ENCODE measurements around the gene PIGW.

Gene PIGW, protein sequence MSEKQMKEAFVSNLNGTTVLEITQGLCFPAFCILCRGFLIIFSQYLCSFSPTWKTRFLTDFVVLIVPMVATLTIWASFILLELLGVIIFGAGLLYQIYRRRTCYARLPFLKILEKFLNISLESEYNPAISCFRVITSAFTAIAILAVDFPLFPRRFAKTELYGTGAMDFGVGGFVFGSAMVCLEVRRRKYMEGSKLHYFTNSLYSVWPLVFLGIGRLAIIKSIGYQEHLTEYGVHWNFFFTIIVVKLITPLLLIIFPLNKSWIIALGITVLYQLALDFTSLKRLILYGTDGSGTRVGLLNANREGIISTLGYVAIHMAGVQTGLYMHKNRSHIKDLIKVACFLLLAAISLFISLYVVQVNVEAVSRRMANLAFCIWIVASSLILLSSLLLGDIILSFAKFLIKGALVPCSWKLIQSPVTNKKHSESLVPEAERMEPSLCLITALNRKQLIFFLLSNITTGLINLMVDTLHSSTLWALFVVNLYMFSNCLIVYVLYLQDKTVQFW

DNA sequence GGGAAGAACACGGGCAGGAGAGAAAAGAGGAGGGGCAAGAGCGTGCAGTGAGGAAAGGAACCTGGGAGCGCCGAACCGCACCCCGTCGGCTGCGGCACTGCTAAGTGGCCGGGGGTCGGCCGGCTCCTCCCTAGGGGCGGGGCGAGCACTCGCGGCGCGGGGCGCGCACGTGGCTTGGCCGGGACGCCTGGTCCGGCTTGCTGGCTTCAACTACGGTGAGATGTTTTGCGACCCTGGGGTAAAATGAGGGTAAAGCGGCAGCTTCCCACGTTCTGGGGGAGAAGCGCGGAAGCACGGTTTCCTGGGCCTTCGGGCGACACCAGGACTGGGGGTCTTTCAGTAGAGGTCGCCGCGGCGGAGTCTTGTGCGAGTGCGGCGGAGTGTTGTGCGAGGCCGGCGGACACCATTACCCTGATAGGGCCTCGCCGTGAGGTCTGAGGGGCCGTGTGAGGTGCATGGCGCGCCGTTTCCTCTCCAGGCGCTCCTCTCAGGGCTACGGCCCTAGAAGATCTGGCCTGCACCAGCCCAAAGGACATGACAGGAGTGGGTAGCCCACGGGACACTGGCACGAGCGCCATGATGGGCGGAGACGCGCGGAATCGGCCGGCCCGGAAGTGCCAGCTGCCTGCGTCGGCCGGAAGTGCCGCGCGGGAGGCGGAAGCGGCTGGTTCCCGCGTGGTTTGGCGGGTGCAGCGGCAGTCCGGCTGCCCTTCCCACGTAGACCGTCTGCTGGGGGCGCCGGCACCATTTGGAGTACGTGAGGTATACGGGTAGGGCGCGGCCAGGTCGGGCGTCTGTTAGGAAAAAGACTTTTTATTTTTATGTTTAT lies at the start of gene PIGW, which contains the start of gene MYO19:
PIGW (plus strand) TSS at position 148 of the 829 bp plus-strand sequence. CDS start 2,115 bp downstream, outside the sequence.
MYO19 (minus strand) TSS at position 29 of the 829 bp plus-strand sequence. CDS start 2,330 bp downstream, outside the sequence.
- FAIRE-seq: no peak
- peak; percentile 91 for DNase-seq (ENCODE audit: insufficient read length, low spot score)

DNA sequence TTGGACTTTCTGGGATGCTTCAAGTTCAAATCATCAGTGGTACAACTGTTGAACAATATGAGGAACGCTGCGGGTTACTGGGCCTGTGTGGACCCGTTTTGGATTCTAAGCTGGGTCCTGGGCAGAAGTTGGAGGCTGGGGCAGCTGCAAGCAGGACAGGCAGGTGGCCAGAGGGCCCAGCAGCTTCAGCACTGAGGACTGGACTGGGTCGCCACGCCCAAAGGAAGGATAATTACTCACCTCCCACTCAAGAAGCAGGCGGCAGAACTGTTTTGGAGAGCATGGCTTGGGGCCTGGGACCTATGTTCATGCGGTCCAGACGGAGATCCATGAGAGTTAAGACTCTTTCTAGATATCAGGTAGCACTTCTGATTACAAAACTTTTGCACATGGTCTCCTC lies 49.8 kb upstream of the PIGW start:
- FAIRE-seq: no peak
- DNase-seq (ENCODE audit: insufficient read length, low spot score): no peak

DNA sequence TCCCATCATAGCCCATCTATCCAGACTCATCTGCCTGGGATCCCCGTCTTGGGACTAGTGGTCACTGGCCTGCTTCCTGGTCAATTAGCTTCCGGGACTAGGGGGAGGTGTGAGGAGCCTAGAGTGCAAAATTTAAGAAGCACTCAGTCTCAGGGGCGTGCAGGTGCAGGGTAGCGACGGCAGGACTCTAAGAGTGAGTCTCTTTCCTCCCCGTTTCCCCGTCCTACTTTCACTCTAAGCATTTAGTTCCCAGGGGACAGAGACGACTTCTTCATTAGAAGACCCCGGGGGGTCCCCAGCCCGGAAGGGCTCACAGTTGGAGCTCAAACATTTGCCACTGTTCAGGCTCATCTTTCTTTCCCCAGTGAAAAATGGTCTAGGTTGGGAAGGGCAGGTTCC lies 49.0 kb upstream of the PIGW start:
- no peak for DNase-seq (ENCODE audit: insufficient read length, low spot score)
- no peak for FAIRE-seq

DNA sequence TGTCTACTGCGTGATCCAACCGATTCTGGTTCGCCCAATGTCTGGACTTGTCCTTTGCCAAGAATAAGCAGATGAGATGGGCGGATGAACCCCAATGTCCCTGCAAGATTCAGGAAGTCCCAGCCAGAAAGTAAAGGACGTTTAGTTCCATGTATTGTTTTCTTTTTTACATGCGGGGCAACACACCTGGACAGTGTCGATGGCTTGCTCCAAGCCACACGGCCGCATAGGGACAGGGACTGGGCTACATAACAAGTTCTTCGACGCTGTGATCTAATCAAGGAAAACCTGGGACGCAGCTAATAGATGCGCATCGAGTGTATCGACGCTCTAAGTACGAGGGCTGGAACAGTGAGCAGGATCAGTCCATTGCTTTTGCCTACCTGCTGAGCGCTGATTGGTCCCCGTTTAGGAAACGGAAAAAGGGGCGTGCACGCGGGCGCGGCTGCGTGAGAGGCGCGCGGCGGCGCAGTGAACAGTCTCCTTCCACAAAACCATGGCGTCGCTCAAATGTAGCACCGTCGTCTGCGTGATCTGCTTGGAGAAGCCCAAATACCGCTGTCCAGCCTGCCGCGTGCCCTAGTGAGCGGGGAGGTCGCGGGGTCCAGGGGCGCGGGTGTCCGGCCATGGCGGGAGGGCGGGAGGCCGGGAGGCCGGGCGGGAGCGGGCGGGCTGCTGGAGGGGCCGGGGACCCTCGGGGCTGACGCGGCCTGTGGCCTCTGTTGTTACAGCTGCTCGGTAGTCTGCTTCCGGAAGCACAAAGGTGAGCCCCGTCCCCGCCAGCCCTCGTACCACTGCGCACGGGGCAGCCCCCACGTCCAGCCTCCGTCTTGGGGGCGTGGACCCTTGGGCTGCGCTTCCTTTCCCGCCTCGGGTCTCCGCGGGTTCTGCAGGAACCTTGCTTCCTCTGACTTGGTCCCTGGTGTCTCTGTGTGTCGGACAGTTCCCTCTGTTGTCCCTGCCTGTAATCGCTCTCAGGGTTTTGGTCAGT lies 48.3 kb upstream of the PIGW start, which contains the start of gene ZNHIT3:
ZNHIT3 (plus strand) TSS at position 478 of the 991 bp plus-strand sequence; CDS start at position 497, 19 bp downstream.
- DNase-seq (ENCODE audit: insufficient read length, low spot score): peak; percentile 98
- no peak for FAIRE-seq

DNA sequence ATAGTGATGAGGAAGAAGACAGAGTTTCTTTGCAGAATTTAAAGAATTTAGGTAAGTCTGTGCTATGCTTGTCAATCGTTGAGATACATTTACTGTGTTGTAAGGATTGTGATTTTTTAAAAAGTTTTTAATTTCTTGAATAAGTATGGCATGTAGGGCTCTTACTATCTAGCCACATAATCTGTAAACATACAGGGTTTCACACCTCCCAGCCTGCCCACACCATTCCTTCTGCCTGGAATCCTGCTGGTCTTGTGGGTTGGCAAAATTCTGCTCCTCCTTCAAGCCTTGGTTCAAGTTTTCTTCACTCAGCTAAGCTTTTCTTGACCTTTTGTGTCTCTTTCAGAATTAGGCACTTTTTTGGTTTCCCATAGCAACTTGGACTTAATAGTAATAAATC lies 40.8 kb upstream of the PIGW start:
- no peak for DNase-seq (ENCODE audit: insufficient read length, low spot score)
- no peak for FAIRE-seq

DNA sequence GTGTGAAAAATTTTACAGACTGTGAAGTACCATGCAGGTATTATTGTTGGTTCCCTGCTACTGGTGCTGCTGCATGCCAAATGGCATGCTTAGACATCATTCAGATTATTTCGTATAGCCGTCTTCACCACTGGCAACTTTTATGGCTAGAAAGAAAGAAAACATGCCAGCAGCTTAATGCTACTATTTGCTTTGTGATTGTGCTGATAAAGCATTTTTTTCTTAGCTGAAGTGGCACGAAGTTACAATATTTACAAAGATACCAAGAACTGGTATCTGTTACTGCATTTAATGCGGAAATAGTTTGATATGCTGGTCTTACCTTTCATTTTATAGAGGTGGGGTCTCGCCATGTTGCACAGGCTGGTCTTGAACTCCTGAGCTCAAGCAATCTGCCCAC lies 40.1 kb upstream of the PIGW start:
- no peak for DNase-seq (ENCODE audit: insufficient read length, low spot score)

DNA sequence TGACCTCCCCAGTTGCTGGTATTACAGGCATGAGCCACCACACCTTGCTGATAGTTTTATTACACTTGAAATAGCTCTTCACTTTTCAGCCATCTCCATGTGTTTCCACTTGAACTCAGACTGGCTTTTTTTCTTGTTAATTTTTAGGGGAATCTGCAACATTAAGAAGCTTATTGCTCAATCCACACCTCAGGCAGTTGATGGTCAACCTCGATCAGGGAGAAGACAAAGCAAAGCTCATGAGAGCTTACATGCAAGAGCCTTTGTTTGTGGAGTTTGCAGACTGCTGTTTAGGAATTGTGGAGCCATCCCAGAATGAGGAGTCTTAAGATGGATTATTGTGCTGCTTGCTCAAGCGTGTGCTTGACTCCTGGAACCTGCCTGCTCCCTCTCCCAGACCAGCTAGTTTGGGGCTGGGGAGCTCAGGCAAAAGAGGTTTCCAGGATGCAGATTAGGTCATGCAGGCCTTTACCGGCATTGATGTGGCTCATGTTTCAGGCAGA lies 39.7 kb upstream of the PIGW start:
- DNase-seq (ENCODE audit: insufficient read length, low spot score) (no peak), FAIRE-seq (no peak)

More for the DNA sequence above, 40.1 kb upstream of the PIGW start:
- FAIRE-seq: no peak

DNA sequence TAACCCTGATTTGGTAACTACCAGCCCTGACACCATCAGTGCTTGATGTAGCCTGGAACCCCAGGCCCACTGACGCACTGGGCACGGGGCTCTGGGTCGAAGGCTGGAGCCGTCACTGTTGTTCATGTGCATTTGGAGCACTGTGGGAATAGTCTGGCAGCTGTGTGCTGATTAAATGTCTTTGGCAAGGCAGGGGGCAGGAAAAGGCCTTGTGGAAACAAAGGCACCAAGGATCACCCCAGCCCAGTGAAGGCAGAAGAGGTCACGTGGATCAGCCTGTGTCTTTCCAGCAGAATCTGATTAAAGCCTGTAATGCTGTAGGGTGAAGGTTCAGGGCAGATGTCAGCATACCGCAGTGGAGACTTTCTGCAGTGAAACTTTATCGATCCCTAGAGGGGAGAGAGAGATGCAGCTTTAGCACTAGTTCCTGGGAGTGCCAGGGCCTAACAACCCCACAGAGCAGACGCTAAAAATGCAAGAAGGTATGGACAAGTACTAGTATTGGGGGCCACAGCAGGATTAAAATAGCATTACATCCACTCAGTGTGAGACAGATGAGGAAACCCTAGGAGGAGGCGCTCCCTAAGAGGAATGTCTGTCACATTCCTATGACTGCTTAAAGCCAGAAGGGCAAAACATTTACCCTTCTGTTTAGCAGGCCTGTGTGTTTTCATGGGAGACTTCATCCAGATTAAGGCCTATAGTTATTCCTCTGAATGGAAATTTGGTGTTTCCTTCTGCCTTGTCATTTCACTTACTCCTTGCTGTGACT lies 38.6 kb upstream of the PIGW start:
- DNase-seq (ENCODE audit: insufficient read length, low spot score): no peak
- no peak for FAIRE-seq

DNA sequence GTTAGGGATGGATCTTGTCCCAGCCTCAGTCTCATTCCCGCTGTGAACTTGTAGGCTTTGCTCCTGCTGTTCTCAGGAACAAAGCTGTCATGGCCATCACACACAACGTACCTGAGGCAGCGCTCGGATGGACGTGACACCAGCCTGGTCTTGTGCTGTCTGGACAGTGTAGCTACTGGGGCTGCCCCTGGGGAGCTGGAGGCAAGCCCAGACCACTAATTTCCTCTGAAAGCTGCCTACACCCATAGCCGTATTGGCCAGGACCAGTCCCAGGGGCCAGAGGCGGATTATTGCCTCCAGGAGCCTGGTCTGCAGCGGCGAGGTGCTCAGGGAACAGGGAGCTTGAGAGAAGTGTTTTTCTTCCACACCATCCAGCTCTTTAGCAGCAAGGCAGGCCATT lies 36.6 kb upstream of the PIGW start:
- FAIRE-seq (no peak), DNase-seq (ENCODE audit: insufficient read length, low spot score) (no peak)

DNA sequence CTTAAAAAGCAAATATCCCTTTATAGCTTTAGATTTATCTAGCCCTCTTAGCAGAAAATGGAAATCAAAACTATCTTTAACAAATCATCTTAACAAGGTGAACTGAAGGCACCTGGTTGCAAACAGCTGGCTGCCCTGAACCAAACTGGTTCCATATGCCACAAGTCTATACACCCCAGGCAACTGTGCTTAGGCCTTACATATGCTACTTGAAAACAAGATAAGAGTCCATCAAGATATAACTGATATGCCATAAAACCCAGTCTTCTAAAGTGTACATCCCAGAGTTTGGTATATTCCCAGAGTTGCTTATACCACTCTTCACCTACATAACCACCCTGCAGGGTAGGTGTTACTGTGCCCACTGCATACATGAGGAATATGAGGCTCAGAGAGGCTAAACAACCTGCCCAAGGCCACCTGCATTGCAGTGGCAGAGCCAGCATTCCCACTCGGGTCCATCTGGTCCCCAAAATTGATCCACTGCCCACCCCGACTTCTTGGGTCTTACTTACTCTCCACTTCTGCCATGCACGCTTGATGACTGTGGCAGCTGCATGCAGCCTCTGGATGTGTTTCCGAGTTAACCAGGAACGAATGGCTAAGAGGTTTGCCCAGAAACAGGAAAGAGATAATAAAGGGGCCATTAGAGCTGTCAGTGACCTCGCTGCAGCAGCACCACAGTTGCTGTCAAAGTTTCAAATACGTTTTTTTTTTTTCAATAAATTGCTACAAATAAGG lies 36.1 kb upstream of the PIGW start:
- DNase-seq (ENCODE audit: insufficient read length, low spot score): no peak
- no peak for FAIRE-seq

DNA sequence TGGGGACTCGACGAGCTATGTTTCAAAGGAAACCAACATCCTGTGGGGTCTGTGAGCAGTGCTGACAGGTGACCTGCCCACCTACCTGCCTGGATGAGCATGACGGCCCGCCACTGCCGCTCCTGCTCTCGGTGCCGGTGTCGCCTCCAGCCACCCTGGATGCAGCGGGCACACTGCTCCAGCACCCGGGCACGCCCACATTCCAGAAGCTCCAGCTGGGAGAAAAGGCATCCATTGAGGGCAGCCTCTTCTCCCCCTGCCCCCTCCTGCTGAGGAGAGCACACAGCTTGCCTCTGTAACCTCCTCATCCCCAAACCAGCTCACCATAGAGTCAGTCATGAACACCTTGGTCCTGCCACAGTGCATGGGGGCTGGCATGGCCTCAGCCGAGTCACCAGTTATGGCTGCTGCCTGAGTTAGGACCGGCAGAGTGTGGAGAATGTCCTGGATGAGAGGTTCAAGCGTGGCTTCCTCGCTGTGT lies 34.0 kb upstream of the PIGW start:
- FAIRE-seq (no peak), DNase-seq (ENCODE audit: insufficient read length, low spot score) (no peak)

DNA sequence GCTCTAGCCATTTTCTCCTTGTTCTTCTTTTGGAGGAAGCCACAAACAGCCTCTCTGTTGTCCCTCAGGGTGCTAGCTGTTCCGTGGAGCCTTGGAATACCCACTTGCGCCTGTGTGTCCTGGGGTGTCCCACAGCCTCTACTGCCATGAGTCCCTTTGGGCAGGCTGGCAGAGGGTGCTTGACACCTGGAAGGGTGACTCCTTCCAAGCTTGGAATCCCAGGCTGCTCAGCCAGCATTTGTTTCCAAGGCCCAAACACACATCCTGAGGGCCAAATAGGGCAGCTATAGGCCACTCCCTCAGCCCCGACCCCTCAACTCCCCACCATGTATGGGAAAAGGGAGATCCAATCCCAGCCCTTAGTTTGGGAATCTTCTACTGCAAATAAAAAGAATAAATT lies 33.4 kb upstream of the PIGW start:
- FAIRE-seq (no peak), DNase-seq (ENCODE audit: insufficient read length, low spot score) (no peak)

DNA sequence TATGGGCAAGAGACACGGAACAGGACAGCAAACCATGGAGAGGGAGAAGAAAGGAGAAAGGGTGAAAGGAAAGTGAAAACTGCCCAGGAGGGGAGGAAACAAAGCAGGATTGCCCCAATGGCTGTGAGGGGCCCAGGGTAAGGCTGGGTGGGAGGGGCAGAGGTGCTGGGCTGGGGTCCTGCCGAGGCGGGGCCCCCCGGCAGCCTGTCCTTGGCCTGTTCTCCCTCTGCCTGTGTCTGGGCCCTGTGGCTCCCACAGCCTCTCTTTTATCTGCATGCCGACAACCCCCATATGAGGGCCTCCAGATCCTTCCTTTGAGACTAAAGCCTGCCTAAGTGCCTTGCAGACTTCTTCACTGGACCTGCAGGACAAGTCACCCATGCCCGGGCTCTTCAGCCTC lies 32.8 kb upstream of the PIGW start:
- FAIRE-seq (no peak), DNase-seq (ENCODE audit: insufficient read length, low spot score) (no peak)

DNA sequence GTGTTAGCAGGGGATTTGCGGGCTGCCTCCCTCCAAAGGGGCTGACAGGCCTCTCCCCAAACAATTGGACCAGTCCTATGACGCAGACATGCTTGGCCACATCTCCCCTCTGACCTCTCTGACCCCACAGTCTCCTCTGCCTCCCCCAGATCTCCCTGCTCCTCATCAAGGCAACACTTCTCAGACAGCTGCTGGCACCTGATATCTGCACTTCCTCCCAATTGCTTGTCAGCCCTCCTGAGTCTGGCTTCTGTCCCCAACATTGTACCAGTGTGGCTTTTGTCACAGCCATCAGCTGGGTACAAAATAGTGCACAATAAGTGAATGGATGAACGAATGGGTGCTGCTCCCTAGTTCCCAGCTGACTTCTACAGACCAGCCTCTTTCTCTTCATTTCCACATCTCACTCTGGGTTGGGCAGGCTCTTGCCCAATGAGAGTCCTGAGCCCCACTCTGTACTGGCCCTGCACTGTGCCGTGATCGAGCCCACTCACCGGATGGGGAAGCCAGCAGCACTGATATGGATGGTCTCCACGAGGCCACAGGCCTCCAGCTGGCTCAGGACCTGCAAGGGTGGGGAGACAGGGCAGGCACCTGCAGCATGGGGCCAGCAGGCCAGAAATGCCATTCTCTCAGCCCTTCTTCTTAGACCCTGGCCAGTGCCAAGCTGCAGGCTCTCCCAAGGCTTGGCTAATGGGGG lies 31.2 kb upstream of the PIGW start:
- FAIRE-seq (no peak), DNase-seq (ENCODE audit: insufficient read length, low spot score) (no peak)

DNA sequence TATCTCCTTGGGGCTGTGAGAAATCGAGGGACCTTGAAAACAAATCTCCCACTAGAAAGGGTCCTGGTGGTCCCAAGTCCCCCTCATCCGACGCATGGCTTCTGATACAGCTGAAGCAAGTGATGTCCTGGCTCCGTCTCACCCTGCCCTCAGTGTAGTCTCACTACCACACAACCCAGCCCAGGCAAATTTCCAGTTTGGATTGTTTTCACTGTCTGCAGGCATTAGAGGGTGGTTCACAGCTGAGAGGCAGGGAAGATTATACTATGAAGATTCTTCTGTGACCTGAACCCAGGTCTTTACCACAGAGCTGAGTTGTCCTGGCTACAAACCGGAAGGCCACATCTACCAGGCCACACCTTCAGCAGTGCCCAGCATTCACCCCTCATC lies 30.6 kb upstream of the PIGW start:
- DNase-seq (ENCODE audit: insufficient read length, low spot score): no peak
- no peak for FAIRE-seq

DNA sequence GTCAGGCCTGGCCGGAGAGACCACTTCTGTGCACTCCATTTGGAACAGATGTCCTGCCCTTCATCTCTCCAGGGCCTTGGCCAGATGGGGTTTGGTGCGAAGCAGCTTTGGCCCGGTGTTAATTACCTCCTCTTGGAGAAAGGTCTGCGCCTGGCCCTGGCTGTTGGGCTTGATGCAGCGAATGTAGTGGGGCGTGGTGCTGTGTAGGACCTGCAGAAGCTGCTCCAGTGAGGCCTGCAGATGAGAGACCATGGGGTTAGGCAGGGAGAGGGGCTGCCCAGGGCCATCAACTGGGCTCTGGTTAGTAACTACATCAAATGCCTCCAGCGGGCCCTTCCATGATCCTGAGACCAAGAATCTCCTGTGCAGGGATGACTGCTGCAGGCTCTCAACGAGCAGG lies 29.6 kb upstream of the PIGW start:
- FAIRE-seq (no peak), DNase-seq (ENCODE audit: insufficient read length, low spot score) (no peak)

DNA sequence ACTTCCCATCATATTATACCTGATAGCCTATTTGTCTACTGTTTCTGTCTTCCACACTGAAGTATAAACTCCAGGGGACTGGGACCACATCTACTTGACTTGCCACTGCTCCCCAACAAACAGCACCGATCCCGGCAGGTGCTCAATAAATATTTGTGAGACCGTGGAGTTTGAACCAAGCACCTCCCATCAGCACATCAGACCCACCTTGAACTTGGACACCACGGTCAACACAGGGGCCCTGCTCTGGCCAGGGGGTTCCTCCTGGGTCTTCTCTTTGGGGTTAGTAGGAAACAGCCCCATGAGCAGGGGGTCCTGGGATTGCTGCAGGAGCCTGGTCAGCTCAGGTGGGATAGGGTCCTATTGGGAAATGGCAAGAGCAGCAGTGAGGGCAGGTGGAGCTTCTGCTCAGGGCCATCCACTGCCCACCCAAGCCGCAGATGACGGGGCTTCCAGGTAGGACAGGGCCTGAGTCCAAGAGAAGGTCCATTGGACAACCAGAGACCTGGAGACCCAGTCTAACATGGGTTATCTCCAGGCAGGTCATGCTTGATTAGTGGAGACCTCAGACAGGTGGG lies 28.4 kb upstream of the PIGW start:
- DNase-seq (ENCODE audit: insufficient read length, low spot score) (no peak), FAIRE-seq (no peak)

DNA sequence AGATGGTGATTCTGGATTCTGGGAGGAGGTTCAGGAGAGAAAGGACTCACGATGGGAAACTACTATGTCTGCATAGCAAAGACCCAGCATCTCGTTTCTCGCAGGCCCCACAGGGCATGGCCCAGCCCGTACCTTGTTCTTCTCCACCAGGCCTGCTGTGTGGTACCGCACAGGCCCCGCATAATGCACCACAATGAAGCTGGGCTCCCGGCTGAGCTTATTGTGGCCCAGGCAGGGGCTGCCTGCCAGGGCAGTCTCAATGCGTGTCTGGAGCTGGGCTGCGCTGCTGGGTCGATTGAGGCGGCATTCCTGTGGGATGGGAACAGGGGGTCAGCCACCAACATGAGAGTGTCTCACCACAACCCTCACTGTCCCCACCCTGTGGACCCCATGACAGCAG lies 28.0 kb upstream of the PIGW start:
- FAIRE-seq (no peak), DNase-seq (ENCODE audit: insufficient read length, low spot score) (no peak)
